Measurements from ENCODE around the gene MYO3B.
"Not testable (repeated sequence)": the region's sequence is repeated elsewhere in the genome, so short reads cannot be mapped to it uniquely, and the experiment has no call there.

The MYO3B gene

DNA sequence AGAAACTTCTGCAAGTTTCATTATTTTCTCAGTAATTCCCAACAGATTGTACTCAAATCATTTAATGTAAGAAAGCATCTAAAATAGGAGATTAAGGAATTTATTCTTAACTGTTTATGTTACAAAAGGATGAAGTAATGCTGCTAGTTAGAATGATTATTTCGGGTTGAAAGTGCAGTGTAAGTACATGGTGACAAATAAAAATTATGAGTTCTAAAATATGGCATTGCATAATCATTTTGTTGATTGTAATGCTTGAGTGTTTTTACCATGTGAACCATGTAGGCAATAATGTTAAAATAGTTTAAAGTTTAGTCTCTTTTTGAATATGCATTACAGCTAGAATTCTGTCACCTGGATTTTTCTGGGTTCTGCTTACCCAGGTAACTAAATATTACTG, 388.2 kb downstream of the MYO3B start:
- DNase-seq (ENCODE audit: low read depth): no peak

DNA sequence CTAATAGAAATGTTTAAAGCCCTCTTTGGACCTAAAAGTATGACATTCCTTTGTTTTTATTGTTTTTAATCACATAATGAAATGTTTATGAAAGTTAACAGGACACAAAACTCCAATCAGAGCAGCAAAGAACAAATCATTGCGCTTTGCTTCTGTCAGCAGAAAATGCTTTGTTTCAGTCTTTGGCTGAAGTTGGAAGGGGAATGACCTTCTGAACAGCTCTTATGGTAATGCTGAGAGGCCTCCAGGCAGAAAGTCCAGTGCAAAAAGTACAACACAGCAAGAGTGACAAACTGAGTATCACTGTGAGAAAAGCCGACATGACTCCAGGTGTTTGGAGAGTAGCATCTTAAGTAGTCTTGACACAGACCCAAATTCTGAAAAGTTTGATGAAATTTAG, 389.5 kb downstream of the MYO3B start:
- no peak for DNase-seq (ENCODE audit: low read depth)

DNA sequence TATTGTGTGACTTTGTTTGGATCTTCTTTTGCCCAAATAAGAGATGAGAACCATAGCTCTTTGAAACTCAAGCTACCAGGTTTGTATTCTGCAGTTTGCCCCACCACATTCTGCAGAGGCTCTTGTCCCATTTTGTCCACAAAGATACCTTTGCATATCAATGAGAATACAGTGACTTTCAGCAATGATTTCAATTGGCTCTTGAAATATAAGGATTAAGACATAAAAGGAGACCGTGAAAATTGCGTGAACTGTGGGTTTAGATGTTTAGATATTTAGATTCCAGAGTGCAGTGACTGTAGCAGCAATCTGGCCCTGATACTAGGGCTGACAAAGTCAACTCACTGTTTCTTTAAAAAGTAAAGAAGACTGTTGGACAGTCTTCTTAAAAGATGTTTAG, 390.6 kb downstream of the MYO3B start:
- no peak for DNase-seq (ENCODE audit: low read depth)

DNA sequence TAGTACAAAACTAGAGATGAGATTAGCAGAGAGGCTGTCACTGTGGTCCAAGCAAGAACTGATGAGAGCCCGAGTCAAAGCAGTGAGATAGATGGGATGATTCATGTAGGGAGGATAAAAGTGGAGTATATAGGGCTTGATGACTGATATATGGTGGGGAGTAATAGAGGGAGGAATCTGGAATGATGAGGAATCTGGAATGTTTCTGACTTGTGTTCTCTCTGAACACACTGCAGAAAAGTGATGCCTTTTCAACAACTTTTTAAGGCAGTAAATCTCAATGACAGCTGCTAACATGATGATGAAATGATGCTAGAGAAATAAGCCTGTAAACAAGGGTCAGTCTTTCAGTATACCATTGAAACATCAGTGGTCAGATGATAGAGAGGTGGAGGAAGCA, 393.7 kb downstream of the MYO3B start:
- no peak for DNase-seq (ENCODE audit: low read depth)

DNA sequence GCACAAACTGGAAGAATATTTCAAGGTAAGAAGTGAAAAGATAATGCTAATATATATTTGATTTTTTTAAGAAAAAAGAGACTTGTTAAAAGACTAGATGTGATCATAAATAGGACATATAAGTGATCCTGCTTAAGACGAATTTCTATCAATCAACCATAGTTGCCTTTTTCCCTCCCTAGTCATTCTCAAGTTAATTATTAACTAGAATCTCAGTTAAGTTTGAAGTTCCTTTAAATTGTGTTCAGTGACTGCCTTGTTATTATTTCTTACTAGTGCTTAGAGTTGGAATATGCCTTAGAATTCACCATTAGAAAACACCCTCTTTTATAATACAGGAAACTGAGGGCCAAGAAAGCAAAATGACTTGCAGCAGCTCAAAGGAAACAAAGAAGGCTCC, 395.7 kb downstream of the MYO3B start:
- no peak for DNase-seq (ENCODE audit: low read depth)

DNA sequence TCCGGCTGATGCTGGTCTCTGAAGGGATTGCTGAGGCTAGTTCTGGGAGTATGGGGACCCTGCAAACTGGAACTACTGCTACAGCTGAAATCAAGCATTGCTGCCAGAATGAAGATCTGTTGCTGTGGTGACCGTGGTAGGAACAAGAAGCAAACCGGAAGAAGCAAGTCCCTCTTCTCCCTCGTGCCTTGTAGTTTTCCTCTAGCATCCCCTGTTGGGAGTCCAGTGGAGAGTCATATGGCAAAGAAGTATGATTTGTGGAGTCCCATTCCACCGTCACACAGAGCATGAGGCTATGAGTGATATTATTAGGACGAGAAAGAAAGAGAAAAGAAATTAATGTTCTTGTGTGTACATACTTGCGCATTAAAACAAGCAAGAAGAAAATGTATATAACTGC, 398.3 kb downstream of the MYO3B start:
- DNase-seq (ENCODE audit: low read depth): no peak

DNA sequence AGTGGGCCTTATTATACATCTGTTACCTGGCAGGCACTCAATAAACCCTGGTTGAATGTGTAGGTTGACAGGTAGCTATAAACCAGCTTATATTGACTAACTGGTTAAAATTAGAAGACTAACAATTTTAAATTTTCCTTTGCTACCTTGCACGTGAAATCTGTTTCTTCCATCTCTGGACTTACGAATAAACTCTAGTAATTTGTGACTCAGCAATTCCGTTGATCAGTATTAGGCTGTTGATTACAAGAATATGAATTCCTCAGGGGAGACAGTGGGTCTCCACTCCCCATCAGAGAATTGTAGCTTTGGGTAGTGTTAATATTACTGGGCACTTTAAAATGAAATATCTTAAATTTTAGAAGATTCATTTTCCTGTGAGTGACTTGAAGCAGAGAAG, 399.4 kb downstream of the MYO3B start:
- no peak for DNase-seq (ENCODE audit: low read depth)

DNA sequence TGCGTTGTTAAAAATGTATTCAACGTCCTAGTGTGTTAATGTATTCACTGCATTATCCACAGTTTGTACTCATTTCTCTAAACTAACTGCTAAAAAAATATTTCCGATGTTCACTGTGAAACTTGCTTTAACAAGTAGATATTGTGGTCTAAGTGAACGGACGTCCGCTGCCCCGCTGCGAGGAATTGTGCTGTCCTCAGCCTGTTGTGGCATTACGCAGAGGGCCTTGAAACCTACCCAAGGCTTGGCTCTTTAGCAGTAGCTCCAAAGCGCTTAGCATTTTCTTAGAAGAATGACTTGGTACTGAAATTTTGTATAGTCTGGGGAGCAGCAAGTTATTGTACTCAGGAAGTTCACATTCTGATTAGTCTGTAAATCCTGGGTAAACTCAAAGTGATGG, 400.7 kb downstream of the MYO3B start:
- DNase-seq (ENCODE audit: low read depth): no peak

DNA sequence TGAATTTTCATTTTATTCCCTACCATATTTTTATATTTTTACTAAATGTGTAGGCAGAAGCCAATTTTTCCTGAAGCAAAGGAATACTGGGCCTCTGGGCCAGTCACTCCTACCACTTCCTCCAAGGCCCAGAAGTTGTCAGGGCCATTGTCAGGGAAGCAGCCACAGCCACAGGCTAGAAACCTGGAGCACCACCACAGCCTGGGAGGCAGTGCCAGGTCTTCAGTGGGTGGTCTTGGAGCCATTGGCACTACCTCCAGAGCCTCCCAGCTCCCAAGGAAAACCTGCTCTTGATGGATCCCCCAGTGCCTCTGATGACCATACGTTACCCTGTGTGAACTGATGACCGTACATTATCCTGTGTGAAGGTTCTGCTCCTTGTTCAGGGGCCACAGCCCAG, 401.6 kb downstream of the MYO3B start:
- DNase-seq (ENCODE audit: low read depth): no peak

DNA sequence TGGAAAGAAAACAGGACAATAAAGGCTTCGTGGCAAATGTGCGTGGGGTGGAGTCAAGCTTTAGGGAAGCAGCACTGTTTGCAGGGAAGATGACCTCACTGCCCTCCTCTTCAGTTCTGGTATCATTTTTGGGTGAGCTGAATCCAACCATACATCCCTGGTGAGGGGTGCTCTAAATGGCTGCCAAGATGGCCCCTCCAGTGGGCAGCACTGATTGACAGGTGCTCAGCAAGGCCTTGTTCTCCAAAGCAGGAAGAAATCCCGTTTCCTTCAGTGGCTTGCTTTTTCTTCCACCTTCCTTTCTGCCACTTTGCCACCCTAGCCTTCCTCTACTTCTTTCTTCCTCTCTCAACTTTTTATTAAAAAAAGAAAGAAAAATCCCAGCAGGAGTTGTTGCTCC, 404.4 kb downstream of the MYO3B start:
- DNase-seq (ENCODE audit: low read depth): no peak

DNA sequence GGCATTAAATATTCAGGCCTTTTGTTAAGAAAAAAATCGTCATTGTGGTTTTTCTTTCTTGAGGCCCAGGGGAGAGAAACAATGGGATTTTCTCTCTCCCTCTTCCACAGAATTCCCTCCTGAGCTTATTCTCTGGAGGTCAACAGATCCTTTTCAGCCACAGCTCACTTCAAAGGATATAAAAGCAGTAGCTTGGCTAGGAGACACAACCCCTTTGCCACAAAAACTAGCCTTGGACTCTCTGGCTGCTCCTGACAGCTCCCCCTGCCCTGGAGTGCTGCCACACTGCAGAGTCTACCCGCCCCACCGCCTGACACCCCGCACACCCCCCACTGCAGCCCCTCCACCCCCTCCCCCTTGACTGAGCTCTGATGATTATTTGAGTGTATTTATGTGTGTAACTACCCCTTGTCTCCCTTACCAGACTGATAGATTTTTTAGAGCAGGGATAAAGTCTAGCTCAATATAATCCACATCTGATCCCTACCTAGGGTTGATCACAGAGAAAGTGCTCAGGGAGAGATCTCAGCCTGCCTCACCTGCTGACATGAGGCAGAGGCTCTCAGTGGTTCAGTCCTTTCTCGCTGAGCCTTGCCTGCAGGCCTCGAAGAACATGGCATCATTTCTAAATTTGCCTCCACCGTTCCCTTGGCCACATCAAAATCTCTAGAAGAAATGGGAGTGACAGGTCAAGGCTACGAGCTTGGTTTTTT, 405.0 kb downstream of the MYO3B start:
- DNase-seq (ENCODE audit: low read depth): no peak

DNA sequence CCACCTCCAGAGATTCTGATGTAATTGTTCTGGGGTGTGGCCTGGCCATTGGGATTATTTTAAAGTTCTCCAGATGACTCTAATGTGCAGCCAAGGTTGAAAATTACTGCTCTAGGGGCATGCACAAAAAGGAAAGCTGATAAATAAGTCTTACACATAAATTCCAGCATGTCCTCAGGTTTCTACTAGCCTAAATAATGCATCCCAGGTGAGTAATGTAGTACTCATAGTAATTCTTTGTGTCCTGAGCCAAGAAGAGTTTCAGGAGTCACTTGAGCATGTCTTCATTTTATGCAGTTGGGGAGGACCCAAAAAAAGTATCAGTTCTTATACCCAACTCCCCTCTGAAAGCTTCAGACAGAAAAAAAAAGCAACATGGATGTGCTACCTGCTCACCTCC, 407.1 kb downstream of the MYO3B start:
- DNase-seq (ENCODE audit: low read depth): no peak

DNA sequence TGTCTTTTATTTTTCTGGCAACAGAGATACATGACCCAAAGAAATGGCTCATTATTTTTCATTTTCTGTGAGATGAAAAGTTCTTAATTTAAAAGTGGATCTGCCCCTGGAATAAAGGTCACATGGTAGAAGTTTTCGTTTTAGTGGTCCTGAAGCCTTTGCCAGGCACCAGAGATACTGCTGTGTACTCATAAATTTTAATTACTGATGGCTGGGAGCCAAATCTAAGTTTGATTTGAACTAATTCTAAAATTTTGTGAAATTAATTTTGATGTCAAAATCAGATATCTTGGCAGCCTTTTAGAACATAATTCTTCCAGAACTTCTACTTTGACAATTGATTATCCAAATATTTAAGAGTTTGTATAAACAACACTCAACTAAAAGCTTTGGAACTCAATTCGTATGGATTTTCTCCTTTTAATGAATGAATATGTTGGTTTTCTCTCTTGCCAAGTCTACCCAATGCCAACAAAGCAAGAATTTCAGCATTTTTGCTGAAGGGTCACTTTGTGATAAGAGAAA, 408.7 kb downstream of the MYO3B start:
- no peak for DNase-seq (ENCODE audit: low read depth)

DNA sequence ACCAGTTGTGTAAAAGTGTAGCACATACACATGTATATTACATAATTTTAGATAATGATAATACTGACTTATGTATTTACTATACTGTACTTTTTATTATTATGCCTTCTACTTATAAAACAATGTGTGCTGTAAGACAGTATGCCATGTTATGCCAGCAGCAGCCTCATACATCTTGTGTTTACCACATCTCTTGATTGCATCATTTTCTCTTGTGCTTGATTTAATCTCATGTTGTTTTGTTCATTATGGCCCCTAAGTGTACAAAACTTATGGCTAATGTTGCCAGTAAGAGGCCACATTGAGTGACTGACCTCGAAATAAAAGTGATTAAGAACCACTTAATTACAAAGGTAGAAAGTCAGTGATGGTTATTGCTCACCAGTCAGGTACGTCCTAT, 409.2 kb downstream of the MYO3B start:
- DNase-seq (ENCODE audit: low read depth): no peak

DNA sequence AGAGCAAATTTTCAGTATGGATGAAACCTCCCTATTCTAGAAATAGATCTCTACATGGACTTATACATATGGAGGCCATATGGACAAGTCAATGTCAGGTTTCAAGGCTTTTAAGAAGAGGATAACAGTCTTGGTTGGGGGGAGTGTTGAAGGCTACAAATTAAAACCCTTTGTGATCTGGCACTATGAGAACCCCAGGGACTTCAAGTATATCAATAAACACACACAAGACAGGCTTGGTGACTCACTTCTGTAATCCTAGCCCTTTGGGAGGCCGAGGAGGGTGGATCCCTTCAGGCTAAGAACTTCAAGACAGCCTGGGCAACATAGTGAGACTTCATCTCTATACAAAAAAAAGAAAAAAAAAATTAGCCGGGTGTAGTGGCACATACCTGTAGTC, 410.0 kb downstream of the MYO3B start:
- peak; percentile 39 for DNase-seq (ENCODE audit: low read depth)

DNA sequence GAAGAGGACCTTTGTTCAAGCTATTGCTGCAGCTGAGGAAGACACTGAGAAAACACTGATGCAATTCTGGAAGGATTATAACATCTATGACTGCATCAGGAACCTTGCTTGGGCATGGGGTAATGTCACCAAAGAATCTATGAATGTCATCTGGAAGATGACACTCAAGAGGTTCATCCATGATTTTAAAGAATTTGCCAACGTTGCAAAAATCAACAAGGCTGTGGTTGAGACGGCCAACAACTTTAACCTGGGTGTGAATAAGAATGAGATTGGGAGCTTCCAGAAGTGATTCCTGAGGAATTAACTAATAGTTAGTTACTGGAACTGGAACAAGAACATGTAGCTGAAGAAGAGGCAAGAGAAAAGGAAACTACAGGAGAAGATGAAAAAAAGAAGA, 410.8 kb downstream of the MYO3B start:
- DNase-seq (ENCODE audit: low read depth): no peak

DNA sequence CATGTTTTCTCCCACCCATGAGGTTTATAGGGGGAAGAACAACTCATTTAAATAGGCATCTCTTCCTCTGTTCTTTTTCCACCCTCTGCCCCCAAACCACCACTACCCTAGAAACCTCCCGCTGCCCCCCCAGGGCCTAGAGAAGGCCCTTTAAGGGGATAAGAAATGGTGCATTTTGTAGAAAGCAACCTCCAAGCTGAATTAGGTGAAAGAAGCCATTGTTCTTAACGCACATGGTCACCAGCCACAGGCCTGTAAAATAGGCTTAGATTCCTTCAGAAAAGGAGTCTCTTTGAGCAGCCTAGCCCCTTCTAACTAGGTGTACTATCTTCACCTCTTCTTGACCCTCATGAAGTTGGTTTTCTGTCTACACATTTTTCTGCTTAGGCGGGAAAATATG, 418.6 kb downstream of the MYO3B start:
- DNase-seq (ENCODE audit: low read depth): no peak

DNA sequence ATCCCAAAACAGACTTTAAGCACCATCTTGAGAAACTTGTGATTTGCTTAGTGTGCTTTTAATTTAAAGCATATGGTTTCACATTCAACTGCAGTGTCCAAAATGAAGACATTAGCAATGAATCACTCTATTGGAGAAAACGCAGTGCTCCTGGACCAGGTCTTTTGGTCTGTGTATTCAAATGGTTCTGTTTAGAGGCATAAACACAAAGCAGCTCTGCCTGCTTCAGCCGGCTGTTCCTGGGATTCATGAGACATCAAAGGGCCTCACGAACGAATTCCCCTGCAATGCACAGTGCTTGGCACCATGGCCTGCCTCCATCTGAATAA, 420.1 kb downstream of the MYO3B start:
- no peak for DNase-seq (ENCODE audit: low read depth)

DNA sequence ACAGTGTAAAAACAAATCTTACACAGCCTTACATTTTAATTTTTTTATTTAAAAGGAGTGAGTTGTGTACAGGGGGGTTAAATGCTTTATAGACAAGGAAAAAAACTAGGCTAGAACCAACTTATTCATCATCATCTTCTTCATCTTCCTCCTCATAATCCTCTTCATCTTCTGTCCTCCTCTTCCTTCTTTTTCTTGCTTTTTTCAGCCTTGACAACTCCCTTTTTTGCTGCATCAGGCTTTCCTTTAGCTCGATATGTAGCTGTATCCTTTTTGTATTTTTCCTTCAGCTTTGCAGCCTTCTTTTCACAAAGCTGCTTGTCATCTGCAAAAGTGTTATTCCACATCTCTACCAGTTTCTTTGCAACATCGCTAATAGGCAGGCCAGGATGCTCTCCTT, 423.5 kb downstream of the MYO3B start:
- DNase-seq (ENCODE audit: low read depth): no peak

DNA sequence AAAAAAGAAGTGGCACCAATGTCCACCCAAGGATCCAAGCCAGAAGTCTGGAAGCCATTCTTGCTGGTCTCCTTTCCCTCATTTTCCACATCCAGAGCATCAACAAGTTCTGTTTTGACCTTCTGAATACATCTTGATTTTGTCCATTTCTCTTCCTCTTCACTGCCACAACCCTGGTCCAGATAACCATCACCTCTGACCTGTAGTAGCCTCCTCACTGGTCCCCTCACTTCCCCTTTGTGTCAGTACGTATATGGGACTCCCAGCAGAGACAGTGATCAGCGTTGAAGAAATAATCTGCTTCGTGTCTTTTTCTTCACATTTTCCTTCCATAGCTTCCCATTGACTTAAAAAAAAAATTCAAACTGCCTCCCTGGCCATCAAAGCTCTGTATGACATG, 427.9 kb downstream of the MYO3B start:
- DNase-seq (ENCODE audit: low read depth): no peak

DNA sequence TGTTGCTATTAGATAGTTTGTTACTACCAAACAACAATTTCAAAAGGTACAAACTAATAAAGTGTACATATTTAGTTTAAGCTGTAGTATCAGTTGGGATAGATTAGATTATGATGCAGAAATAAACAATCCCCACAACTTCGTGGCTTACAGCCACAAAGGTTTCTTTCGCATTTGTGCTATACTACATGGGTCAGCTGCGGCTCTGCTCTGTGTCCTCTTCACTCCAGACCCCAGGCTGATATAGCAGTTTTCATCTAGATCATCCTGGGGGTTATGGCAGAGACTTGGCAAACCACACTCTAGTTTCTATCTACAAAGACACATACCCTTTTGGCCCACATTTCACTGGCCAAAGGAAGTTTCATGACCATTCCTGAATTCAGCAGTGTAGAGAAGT, 429.2 kb downstream of the MYO3B start:
- no peak for DNase-seq (ENCODE audit: low read depth)

DNA sequence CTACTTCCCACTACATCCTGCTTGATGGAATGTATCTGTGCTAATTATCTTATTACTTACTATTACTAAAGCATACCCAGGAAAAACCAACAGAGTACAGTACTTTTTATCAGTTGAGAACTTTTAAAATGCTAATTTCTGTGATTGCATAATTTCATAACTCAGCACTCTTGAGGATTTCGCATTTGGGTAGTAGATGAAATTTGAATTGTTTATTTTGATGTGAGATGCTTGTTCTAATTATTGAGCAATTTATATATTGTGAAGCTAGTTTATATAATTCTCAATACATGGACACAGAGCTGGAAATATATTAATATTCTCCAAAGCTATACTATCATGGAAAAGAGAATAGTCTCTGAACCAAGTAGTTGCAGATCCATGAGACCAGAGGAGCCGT, 432.7 kb downstream of the MYO3B start:
- no peak for DNase-seq (ENCODE audit: low read depth)

DNA sequence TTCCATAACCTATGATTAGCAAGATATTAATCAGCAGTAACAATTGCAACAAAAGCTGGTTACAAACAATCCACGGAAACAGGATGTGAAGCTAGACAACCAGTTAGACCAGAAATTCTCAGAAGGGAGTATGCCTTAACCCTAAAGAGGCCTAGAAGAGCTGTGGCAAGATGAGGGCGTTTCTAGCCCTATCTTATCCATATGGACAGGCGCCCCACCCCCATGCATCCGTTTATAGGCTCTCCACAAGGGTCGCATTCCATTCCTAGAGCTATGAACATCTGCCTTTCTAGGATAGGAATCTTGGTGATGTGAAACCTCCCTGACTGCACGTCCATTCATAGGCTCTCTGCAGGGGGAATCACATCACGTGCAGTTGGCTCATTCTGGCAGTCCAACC, 441.0 kb downstream of the MYO3B start:
- DNase-seq (ENCODE audit: low read depth): not testable (repeated sequence)

DNA sequence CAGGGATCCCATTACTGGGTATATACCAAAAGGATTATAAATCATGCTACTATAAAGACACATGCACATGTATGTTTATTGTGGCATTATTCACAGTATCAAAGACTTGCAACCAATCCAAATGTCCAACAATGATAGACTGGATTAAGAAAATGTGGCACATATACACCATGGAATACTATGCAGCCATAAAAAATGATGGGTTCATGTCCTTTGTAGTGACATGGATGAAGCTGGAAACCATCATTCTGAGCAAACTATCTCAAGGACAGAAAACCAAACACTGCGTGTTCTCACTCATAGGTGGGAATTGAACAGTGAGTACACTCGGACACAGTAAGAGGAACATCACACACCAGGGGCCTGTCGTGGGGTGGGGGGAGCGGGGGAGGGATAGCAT, 457.1 kb downstream of the MYO3B start:
- not testable (repeated sequence) for DNase-seq (ENCODE audit: low read depth)

DNA sequence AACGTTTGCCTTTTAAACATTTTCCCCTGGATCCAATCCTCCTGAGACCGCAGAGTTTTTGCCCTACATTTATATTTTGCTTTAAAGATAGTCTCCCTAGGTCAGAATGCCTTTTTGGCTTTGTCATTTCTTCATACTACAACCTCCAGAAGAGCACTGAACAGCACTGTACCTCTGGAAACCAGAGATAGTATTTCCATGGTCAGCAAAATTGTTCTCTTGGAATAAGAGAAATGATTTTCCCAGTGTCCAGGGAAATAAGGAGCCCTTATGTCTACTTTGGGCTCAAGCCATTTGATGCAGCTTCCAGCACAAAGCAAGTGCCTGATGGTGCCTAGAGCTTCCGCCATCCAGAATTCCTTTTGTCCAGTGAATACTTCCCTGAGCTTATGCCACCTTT, 461.7 kb downstream of the MYO3B start:
- no peak for DNase-seq (ENCODE audit: low read depth)

Measured in iris pigment epithelial cell (primary cell).